PFSK-1 (cell line): Measurements from ENCODE around the gene SPDEF.

Source experiments
- POLR2AphosphoS5 ChIP-seq: IDR thresholded peaks from 2 replicates; pipeline ENCODE4 v1.6.1; 2012; ENCODE audit warnings: low read depth, mild to moderate bottlenecking, control low read depth, low read length, moderate library complexity
- REST ChIP-seq, 2 experiments: IDR thresholded peaks; 2 replicates each; pipeline versions ENCODE4 v1.6.1 to v1.8.0; 2011 to 2012; ENCODE audit warnings: low read depth in 2 of 2, low read length in 2 of 2, control low read depth in 1 of 2, inconsistent platforms in 1 of 2, mild to moderate bottlenecking in 1 of 2, moderate library complexity in 1 of 2; ENCODE audit not compliant: insufficient read depth in 1 of 2
- SIN3A ChIP-seq: IDR thresholded peaks from 2 replicates; pipeline ENCODE4 v1.6.1; 2012; ENCODE audit warnings: mild to moderate bottlenecking, low read length, moderate library complexity, borderline replicate concordance; ENCODE audit not compliant: insufficient read depth
- TAF1 ChIP-seq: IDR thresholded peaks from 2 replicates; pipeline ENCODE4 v1.6.1; 2012; ENCODE audit warnings: low read length, control low read depth, borderline replicate concordance; ENCODE audit not compliant: insufficient read depth

- TF ChIP-seq REST (IDR thresholded peaks at IDR 0.05; ENCODE audit: insufficient read depth in 1 of 2, low read depth in 2 of 2, low read length in 2 of 2) = no peak
- TF ChIP-seq POLR2AphosphoS5 = no peak
- no peak for TF ChIP-seq SIN3A
- TF ChIP-seq TAF1 = no peak
Observed at GRCh38 chr6:34517966-34518365, 38.2 kb downstream of the SPDEF start.
